GM19452 (cell line): Measurements from ENCODE around the gene RHAG.
"Not testable (repeated sequence)": the region's sequence is repeated elsewhere in the genome, so short reads cannot be mapped to it uniquely, and the experiment has no call there.

Experiments
- ATAC-seq: cut with Tn5 transposase; IDR thresholded peaks from one replicate; pipeline ENCODE4 v1.9.1; 2021; ENCODE audit not compliant: unreplicated experiment

The RHAG gene

GRCh38 chr6:49636713-49637349, at the start of gene RHAG:
Gene RHAG, minus strand, starts transcription at chr6:49636839. Its CDS starts 27 bp downstream, at chr6:49636812.
- ATAC-seq = no peak

- no peak for ATAC-seq
Measured at GRCh38 chr6:49676671-49677281, 40.1 kb upstream of the RHAG start.

DNA sequence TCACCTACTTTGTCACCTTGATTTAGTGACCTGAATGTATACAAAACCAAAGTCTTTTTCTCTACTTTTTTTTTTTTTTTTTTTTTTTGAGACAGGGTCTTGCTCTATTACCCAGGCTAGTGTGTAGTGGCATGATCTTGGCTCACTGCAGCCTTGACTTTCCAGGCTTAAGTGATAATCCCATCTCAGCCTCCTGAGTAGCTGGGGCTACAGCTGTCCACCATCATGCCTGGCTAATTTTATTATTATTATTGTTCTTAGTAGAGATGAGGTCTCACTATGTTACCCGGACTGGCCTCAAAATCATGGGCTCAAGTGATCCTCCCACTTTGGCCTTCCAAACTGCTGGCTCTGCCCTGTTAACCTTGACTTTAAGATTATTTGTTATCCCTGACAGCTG, 39.2 kb upstream of the RHAG start:
- no peak for ATAC-seq

DNA sequence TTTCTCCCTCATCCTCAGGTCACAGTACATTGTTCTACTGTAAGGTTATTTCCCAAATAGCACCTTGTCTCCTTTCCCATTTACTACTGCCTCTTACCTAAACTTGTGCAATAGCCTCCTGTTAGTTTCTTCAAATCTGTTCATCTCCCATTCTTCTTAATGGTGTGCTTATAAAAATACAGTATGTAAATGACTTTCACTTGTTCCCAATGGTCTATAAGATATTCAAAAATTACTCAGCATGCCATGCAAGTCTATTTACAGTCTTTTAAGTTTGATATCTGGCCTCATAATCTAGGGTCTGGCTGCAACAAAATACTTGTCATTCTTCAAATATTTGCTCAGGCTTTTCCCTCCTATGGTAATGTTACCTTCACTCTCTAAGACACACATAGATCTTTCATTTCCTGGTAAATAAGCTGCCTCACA, 31.5 kb upstream of the RHAG start:
- no peak for ATAC-seq

GRCh38 chr6:49666930-49667757, 30.5 kb upstream of the RHAG start:
- no peak for ATAC-seq

GRCh38 chr6:49666480-49666879, 29.8 kb upstream of the RHAG start:
- ATAC-seq = no peak

DNA sequence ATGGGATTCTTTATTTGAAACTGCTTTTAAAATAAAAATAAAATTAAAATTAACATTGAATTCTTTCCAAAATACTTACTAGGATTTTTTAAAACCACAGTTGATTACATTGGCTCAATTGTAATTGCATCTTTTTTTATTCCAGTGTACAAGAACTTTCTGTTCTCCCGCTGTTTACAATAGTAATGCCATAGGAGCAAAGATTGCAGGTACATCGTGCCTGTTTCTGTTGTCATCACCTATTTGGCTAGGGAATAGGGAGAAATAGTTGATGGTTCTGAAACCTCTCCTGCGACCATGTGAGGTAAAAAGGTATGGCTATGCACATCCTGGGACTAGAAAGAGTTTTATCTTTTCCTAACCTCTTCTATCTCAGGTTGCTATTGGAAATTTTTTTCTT, 28.2 kb upstream of the RHAG start:
- ATAC-seq = no peak

- not testable (repeated sequence) for ATAC-seq
Measured at GRCh38 chr6:49664054-49664453, 27.4 kb upstream of the RHAG start.

- ATAC-seq = no peak
Measured at GRCh38 chr6:49662892-49663261, 26.2 kb upstream of the RHAG start.

GRCh38 chr6:49662231-49662891, 25.7 kb upstream of the RHAG start:
- no peak for ATAC-seq

- ATAC-seq = no peak
Measured at GRCh38 chr6:49653942-49654341, 17.3 kb upstream of the RHAG start.

GRCh38 chr6:49653438-49653837, 16.8 kb upstream of the RHAG start:
- ATAC-seq = no peak

DNA sequence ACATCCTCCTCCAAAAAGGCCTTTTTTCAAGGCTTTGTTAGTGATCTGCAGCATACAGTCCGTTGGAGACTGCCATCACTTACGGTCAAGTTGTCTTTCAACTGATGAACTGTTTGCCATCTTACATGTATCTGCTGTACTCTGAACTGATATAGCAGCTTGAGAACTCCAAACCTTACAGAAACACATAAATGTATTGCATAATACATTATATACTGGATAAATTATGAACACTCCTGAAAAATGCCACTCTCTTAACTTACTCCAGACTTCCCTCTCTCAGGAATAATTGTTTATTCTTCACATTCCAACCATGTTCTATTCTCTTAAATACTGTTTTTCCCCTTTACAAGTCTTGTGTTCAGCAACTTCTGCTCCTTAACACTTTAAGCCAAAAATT, 14.6 kb upstream of the RHAG start:
- no peak for ATAC-seq

- no peak for ATAC-seq
Measured at GRCh38 chr6:49649988-49650387, 13.3 kb upstream of the RHAG start.

- no peak for ATAC-seq
Measured at GRCh38 chr6:49648036-49648435, 11.4 kb upstream of the RHAG start.

DNA sequence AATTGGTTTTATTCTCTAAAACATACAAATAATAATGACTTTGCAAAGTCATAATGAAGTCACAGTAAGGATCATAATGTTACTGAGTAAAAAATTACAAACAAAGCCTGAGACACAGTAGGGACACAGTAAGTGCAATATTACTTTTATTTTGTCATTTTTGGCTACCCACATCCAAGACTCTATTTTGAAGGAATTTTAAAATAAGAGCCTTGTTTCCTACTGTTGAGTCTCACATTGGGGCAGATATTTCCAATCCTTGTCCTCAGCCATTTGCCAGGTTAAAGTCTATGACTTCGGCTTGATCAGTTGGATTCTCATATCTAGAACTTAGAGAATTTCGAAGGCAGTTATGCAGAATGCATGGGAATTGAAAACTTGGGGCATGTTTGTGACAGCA, 10.8 kb upstream of the RHAG start:
- ATAC-seq = no peak

DNA sequence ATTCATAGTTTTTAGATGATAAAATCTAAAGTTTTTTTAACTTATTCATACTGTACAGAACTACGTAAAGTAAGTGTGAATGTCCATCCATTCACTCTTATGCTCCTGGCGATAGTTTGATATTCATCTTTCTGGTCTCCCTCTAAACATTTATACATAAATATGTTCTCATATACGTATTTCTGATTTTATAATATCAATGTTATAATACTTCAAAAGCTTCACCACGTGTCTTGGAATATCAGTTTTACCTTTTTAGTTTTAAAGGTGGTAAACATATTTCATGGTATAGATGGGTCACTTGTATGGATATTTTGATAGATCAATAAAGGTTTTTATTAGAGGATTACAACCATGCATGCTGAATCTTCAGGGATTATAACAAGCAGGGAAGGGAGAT, 10.3 kb upstream of the RHAG start:
- no peak for ATAC-seq

- ATAC-seq = no peak
Measured at GRCh38 chr6:49646130-49646824, 9.6 kb upstream of the RHAG start.

DNA sequence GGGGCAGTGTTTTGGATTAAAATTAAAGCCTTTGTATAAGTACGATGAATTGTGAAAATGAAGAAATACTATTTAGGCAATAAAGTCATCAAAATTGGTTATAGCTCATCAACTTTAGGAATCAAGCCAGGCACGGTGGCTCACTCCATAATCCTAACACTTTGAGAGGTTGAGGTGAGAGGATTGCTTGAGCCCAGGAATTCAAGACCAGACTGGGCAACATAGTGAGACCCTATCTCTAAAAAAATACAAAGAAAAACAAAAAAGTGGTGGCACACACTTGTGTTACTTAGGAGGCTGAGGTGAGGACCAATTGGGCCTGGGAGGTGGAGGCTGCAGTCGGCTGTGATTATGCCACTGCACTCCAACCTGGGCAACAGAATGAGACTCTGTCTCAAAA, 8.5 kb upstream of the RHAG start:
- no peak for ATAC-seq

- no peak for ATAC-seq
Measured at GRCh38 chr6:49639177-49639817, 2.7 kb upstream of the RHAG start.

- no peak for ATAC-seq
Measured at GRCh38 chr6:49637350-49637731, 702 bp upstream of the RHAG start.
